Neural cell (in vitro differentiated cells): ENCODE data around the gene MAN2A2. TPM values are rescaled to one million over a fixed set of nuclear protein-coding genes. Genes with fewer than 3 reads are reported as not detected.

Experiments used
- H2AFZ ChIP-seq: fragments of 200-600, 300-800 bp; sonication (generic), shearing (Covaris generic); 2 replicates; pipeline ENCODE4 v1.6.0; 2014; ENCODE audit warnings: low read depth, mild to moderate bottlenecking, antibody characterized with exemption, low read length, moderate library complexity
- H3F3A ChIP-seq: fragments of 200-600 bp; shearing (Covaris generic); 2 replicates; pipeline ENCODE4 v1.6.1; 2016; ENCODE audit warnings: mild to moderate bottlenecking, moderate library complexity, mixed read lengths, antibody characterized with exemption, low read length; ENCODE audit not compliant: insufficient read depth, poor library complexity, severe bottlenecking
- H3K27ac ChIP-seq: fragments of 200-600, 300-800 bp; sonication (generic), shearing (Covaris generic); 2 replicates; pipeline ENCODE4 v1.5.1; 2014; ENCODE audit warnings: mild to moderate bottlenecking, low read length, moderate library complexity
- H3K27me3 ChIP-seq: fragments of 300-800, 200-600 bp; sonication (generic), shearing (Covaris generic); 2 replicates; pipeline ENCODE4 v1.6.0; 2014; ENCODE audit warnings: mild to moderate bottlenecking, low read depth, low read length, moderate library complexity; ENCODE audit not compliant: insufficient read depth
- H3K36me3 ChIP-seq: fragments of 300-800, 200-600 bp; sonication (generic), shearing (Covaris generic); 2 replicates; pipeline ENCODE4 v1.5.1; 2014; ENCODE audit warnings: mild to moderate bottlenecking, antibody characterized with exemption, low read length, moderate library complexity; ENCODE audit not compliant: insufficient read depth
- H3K4me2 ChIP-seq: fragments of 300-800, 200-600 bp; sonication (generic), shearing (Covaris generic); 2 replicates; pipeline ENCODE4 v1.6.0; 2014; ENCODE audit warnings: mild to moderate bottlenecking, low read length
- H3K4me3 ChIP-seq: fragments of 300-800, 200-600 bp; sonication (generic), shearing (Covaris generic); 2 replicates; pipeline ENCODE4 v1.5.1; 2014; ENCODE audit warnings: mild to moderate bottlenecking, low read length, moderate library complexity
- H3K79me2 ChIP-seq: fragments of 200-600 bp; shearing (Covaris generic); replicated peaks from 2 replicates; pipeline ENCODE4 v1.6.0; 2014; ENCODE audit warnings: mild to moderate bottlenecking, low read length, moderate library complexity; ENCODE audit not compliant: insufficient read depth
- H3K9ac ChIP-seq: fragments of 300-800, 200-600 bp; sonication (generic), shearing (Covaris generic); 2 replicates; pipeline ENCODE4 v1.6.1; 2016; ENCODE audit warnings: mild to moderate bottlenecking, low read length, mixed read lengths
- H3K9me2 ChIP-seq: fragments of 200-600 bp; shearing (Covaris generic); 2 replicates; pipeline ENCODE4 v1.6.1; 2016; ENCODE audit warnings: mild to moderate bottlenecking, low read length, mixed read lengths; ENCODE audit not compliant: insufficient read depth
- H3K9me3 ChIP-seq: fragments of 200-600, 300-800 bp; sonication (generic), shearing (Covaris generic); 2 replicates; pipeline ENCODE4 v1.6.1; 2016; ENCODE audit warnings: mild to moderate bottlenecking, mixed run types, low read length, moderate library complexity, mixed read lengths
- H4K20me1 ChIP-seq: fragments of 200-600 bp; shearing (Covaris generic); 2 replicates; pipeline ENCODE4 v1.6.1; 2016; ENCODE audit warnings: mild to moderate bottlenecking, mixed run types; ENCODE audit not compliant: insufficient read depth
- EP300 ChIP-seq: fragments of 450-650 bp; conservative IDR thresholded peaks from 2 replicates; pipeline ENCODE4 v1.6.1; 2014; ENCODE audit warnings: antibody characterized with exemption, mild to moderate bottlenecking, moderate library complexity; ENCODE audit not compliant: poor library complexity, severe bottlenecking
- EZH2 ChIP-seq: fragments of 200-600, 300-800 bp; shearing (Covaris generic), sonication (generic); IDR thresholded peaks from 2 replicates; pipeline ENCODE4 v1.6.1; 2014; ENCODE audit warnings: antibody characterized with exemption, low read length, borderline replicate concordance, mild to moderate bottlenecking; ENCODE audit not compliant: insufficient read depth, poor library complexity, severe bottlenecking
- MXI1 ChIP-seq: fragments of 450-650 bp; conservative IDR thresholded peaks from 2 replicates; pipeline ENCODE4 v1.6.1; 2014; ENCODE audit warnings: antibody characterized with exemption, mild to moderate bottlenecking; ENCODE audit not compliant: poor library complexity, severe bottlenecking
- POLR2AphosphoS5 ChIP-seq: IDR thresholded peaks from 2 replicates; pipeline ENCODE4 v1.6.1; 2012
- RAD21 ChIP-seq: fragments of 450-650 bp; conservative IDR thresholded peaks from 2 replicates; pipeline ENCODE4 v1.6.1; 2014; ENCODE audit warnings: antibody characterized with exemption, mild to moderate bottlenecking, moderate library complexity
- SMC3 ChIP-seq: fragments of 450-650 bp; conservative IDR thresholded peaks from 2 replicates; pipeline ENCODE4 v1.6.1; 2014; ENCODE audit warnings: antibody characterized with exemption, mild to moderate bottlenecking, moderate library complexity; ENCODE audit not compliant: poor library complexity
- TAF1 ChIP-seq: IDR thresholded peaks from 2 replicates; pipeline ENCODE4 v1.6.1; 2012; ENCODE audit warnings: low read depth
- polyA plus RNA-seq: library from polyadenylated mRNA; depleted of rRNA; stranded (reverse); fragments of >200 nt; gene quantifications from 2 replicates; pipeline ENCODE4 v1.2.3, GENCODE V29; 2014
- TF ChIP-seq, protein P1 (sequence below): fragments of 450-650 bp; IDR thresholded peaks from 2 replicates; pipeline ENCODE4 v1.5.1; 2014; ENCODE audit warnings: antibody characterized with exemption, mild to moderate bottlenecking, moderate library complexity; ENCODE audit not compliant: poor library complexity, severe bottlenecking
- TF ChIP-seq, protein P2 (sequence below): IDR thresholded peaks from 2 replicates; pipeline ENCODE4 v1.6.1; 2012; ENCODE audit warnings: borderline replicate concordance

MAN2A2 gene
- polyA plus RNA-seq, 1 donor from 2014 or later: 59.8 TPM

GRCh38 chr15:90949979-90950675, 47.0 kb downstream of the MAN2A2 start:
- H2AFZ ChIP-seq: no peak overlapping the region
- H3K4me2 ChIP-seq: no peak overlapping the region
- H3K27me3 ChIP-seq: no peaks in the 10 kb centered on the region
- no peaks in the 10 kb centered on the region for H3K9me2 ChIP-seq
- no peaks in the 10 kb centered on the region for H3K79me2 ChIP-seq
- no peak overlapping the region for H3K9ac ChIP-seq
- H3K36me3 ChIP-seq: no peaks in the 10 kb centered on the region
- H3K27ac ChIP-seq: no peak overlapping the region
- TF ChIP-seq, protein P1, sequence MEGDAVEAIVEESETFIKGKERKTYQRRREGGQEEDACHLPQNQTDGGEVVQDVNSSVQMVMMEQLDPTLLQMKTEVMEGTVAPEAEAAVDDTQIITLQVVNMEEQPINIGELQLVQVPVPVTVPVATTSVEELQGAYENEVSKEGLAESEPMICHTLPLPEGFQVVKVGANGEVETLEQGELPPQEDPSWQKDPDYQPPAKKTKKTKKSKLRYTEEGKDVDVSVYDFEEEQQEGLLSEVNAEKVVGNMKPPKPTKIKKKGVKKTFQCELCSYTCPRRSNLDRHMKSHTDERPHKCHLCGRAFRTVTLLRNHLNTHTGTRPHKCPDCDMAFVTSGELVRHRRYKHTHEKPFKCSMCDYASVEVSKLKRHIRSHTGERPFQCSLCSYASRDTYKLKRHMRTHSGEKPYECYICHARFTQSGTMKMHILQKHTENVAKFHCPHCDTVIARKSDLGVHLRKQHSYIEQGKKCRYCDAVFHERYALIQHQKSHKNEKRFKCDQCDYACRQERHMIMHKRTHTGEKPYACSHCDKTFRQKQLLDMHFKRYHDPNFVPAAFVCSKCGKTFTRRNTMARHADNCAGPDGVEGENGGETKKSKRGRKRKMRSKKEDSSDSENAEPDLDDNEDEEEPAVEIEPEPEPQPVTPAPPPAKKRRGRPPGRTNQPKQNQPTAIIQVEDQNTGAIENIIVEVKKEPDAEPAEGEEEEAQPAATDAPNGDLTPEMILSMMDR: no peak
- TF ChIP-seq, protein P2, sequence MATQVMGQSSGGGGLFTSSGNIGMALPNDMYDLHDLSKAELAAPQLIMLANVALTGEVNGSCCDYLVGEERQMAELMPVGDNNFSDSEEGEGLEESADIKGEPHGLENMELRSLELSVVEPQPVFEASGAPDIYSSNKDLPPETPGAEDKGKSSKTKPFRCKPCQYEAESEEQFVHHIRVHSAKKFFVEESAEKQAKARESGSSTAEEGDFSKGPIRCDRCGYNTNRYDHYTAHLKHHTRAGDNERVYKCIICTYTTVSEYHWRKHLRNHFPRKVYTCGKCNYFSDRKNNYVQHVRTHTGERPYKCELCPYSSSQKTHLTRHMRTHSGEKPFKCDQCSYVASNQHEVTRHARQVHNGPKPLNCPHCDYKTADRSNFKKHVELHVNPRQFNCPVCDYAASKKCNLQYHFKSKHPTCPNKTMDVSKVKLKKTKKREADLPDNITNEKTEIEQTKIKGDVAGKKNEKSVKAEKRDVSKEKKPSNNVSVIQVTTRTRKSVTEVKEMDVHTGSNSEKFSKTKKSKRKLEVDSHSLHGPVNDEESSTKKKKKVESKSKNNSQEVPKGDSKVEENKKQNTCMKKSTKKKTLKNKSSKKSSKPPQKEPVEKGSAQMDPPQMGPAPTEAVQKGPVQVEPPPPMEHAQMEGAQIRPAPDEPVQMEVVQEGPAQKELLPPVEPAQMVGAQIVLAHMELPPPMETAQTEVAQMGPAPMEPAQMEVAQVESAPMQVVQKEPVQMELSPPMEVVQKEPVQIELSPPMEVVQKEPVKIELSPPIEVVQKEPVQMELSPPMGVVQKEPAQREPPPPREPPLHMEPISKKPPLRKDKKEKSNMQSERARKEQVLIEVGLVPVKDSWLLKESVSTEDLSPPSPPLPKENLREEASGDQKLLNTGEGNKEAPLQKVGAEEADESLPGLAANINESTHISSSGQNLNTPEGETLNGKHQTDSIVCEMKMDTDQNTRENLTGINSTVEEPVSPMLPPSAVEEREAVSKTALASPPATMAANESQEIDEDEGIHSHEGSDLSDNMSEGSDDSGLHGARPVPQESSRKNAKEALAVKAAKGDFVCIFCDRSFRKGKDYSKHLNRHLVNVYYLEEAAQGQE: no peak
- TF ChIP-seq SMC3 (no peak), EP300 (no peak), POLR2AphosphoS5 (no peak), TAF1 (no peak), MXI1 (no peak), EZH2 (no peak), RAD21 (no peak)
- H3F3A ChIP-seq: no peaks in the 10 kb centered on the region
- no peaks in the 10 kb centered on the region for H3K9me3 ChIP-seq
- H3K4me3 ChIP-seq: no peak overlapping the region
- H4K20me1 ChIP-seq: no peaks in the 10 kb centered on the region

GRCh38 chr15:90950676-90951075, 47.6 kb downstream of the MAN2A2 start:
- Histone ChIP-seq H3K9me2 (no peaks in the 10 kb centered on the region), H3K9me3 (no peaks in the 10 kb centered on the region), H2AFZ (no peak overlapping the region), H3F3A (no peaks in the 10 kb centered on the region), H3K79me2 (no peaks in the 10 kb centered on the region), H3K4me3 (no peak overlapping the region), H3K27me3 (peaks cover 1% of the 10 kb centered on the region), H3K27ac (no peak overlapping the region), H3K36me3 (no peaks in the 10 kb centered on the region), H4K20me1 (no peaks in the 10 kb centered on the region), H3K4me2 (no peak overlapping the region), H3K9ac (no peak overlapping the region)
- TF ChIP-seq EP300 (no peak), MXI1 (no peak), EZH2 (no peak)
